ENCODE data around the gene SVOP. TPM values are rescaled to one million over a fixed set of nuclear protein-coding genes. Genes with fewer than 3 reads are reported as not detected.

SVOP gene
- polyA plus RNA-seq, 3 donors, result not detected

GRCh38 chr12:109016016-109016415, 4.9 kb downstream of the SVOP start:
- Mint-ChIP-seq H3K27ac (no peak overlapping the region), H3K36me3 (no peaks in the 10 kb centered on the region), H3K4me3 (no peak overlapping the region), H3K9me3 (peaks cover 0 to 6% (median 0%) of the 10 kb centered on the region in 7 donors), H3K27me3 (ENCODE audit: low read depth in 3 of 3) (peaks cover 8 to 22% (median 11%) of the 10 kb centered on the region in 3 donors), H3K4me1 (peaks cover 2% of the 10 kb centered on the region)
- no peak overlapping the region for H3K4me2 ChIP-seq (replicated peaks; ENCODE audit: extremely low read depth, low read length, poor library complexity, severe bottlenecking)
- no peak for TF ChIP-seq CTCF (IDR thresholded peaks at IDR 0.05)
- H3K27me3 ChIP-seq (ENCODE audit: control insufficient read depth in 2 of 2, insufficient read depth in 2 of 2, low read length in 2 of 2), result peaks cover 0 to 9% of the 10 kb centered on the region in 2 donors
- H2AFZ ChIP-seq (ENCODE audit: insufficient read depth, low read depth, low read length, poor library complexity, severe bottlenecking), result no peak overlapping the region
- no peaks in the 10 kb centered on the region for H3K4me1 ChIP-seq (ENCODE audit: control insufficient read depth in 1 of 2, insufficient read depth in 2 of 2, low read length in 2 of 2)
- no peaks in the 10 kb centered on the region for H3K36me3 ChIP-seq (replicated peaks in 1 of 2; ENCODE audit: control insufficient read depth in 1 of 2, insufficient read depth in 2 of 2, low read length in 2 of 2)
- no peak overlapping the region for H3K4me3 ChIP-seq (replicated peaks in 1 of 3; ENCODE audit: low read depth in 2 of 3, low read length in 3 of 3)
- H3K9ac ChIP-seq (ENCODE audit: insufficient read depth, low read length, poor library complexity, severe bottlenecking), result no peak overlapping the region
- H3K9me3 ChIP-seq (replicated peaks in 1 of 2; ENCODE audit: control insufficient read depth in 1 of 2, insufficient read depth in 1 of 2, low read length in 2 of 2), result no peaks in the 10 kb centered on the region
- intact Hi-C loops (cut with micrococcal nuclease), result no loop called here
- no peaks in the 10 kb centered on the region for H3K79me2 ChIP-seq (ENCODE audit: insufficient read depth, low read length)
- WGBS (ENCODE audit: insufficient coverage), result 88% methylated on average over 6 of the region's 8 CpGs
- DNase-seq, result no peak
- no peaks in the 10 kb centered on the region for H4K20me1 ChIP-seq (ENCODE audit: insufficient read depth, low read length)
- no peak overlapping the region for H3K27ac ChIP-seq (ENCODE audit: low read depth in 1 of 2, low read length in 2 of 2)

- Mint-ChIP-seq H3K9me3 (peaks cover 0 to 6% (median 0%) of the 10 kb centered on the region in 7 donors), H3K27ac (no peak overlapping the region), H3K36me3 (no peaks in the 10 kb centered on the region), H3K27me3 (ENCODE audit: low read depth in 3 of 3) (peaks cover 5 to 18% (median 9%) of the 10 kb centered on the region in 3 donors), H3K4me3 (no peak overlapping the region), H3K4me1 (peaks cover 2% of the 10 kb centered on the region)
- H3K9me3 ChIP-seq (replicated peaks in 1 of 2; ENCODE audit: control insufficient read depth in 1 of 2, insufficient read depth in 1 of 2, low read length in 2 of 2), result no peaks in the 10 kb centered on the region
- intact Hi-C loops (cut with micrococcal nuclease), result no loop called here
- no peak overlapping the region for H3K4me3 ChIP-seq (replicated peaks in 1 of 3; ENCODE audit: low read depth in 2 of 3, low read length in 3 of 3)
- H3K9ac ChIP-seq (ENCODE audit: insufficient read depth, low read length, poor library complexity, severe bottlenecking), result no peak overlapping the region
- no peak for TF ChIP-seq CTCF (IDR thresholded peaks at IDR 0.05)
- no peak overlapping the region for H2AFZ ChIP-seq (ENCODE audit: insufficient read depth, low read depth, low read length, poor library complexity, severe bottlenecking)
- no peak for DNase-seq
- H3K4me2 ChIP-seq (replicated peaks; ENCODE audit: extremely low read depth, low read length, poor library complexity, severe bottlenecking), result no peak overlapping the region
- no peaks in the 10 kb centered on the region for H3K79me2 ChIP-seq (ENCODE audit: insufficient read depth, low read length)
- peaks cover 0 to 3% of the 10 kb centered on the region in 2 donors for H3K27me3 ChIP-seq (ENCODE audit: control insufficient read depth in 2 of 2, insufficient read depth in 2 of 2, low read length in 2 of 2)
- H4K20me1 ChIP-seq (ENCODE audit: insufficient read depth, low read length), result no peaks in the 10 kb centered on the region
- no peaks in the 10 kb centered on the region for H3K4me1 ChIP-seq (ENCODE audit: control insufficient read depth in 1 of 2, insufficient read depth in 2 of 2, low read length in 2 of 2)
- H3K36me3 ChIP-seq (replicated peaks in 1 of 2; ENCODE audit: control insufficient read depth in 1 of 2, insufficient read depth in 2 of 2, low read length in 2 of 2), result no peaks in the 10 kb centered on the region
- 100% methylated on average over 1 of the region's 6 CpGs for WGBS (ENCODE audit: insufficient coverage)
- no peak overlapping the region for H3K27ac ChIP-seq (ENCODE audit: low read depth in 1 of 2, low read length in 2 of 2)
Observed at GRCh38 chr12:109014984-109015765, 5.7 kb downstream of the SVOP start.

Data from CD14-positive monocyte (primary cell).